CD8-positive, alpha-beta memory T cell (primary cell): ENCODE results near the gene PIM2. TPM values are rescaled to one million over a fixed set of nuclear protein-coding genes. Genes with fewer than 3 reads are reported as not detected.

Source experiments
- CTCF ChIA-PET: fragments of 350-600 bp; sonication (Branson Sonifier 250); formaldehyde crosslinking; loops from one replicate; lab custom pipeline; 2021; ENCODE audit warnings: antibody characterized with exemption; lab: Charles Lee
- POLR2A ChIA-PET: fragments of 350-600 bp; sonication (Branson Sonifier 250); formaldehyde crosslinking; loops from one replicate; lab custom pipeline; 2021; ENCODE audit warnings: antibody characterized with exemption; lab: Charles Lee
- DNase-seq, 5 donors: peaks; one replicate each; pipeline versions ENCODE4 v3.0.0 to v3.0.0-alpha.2; 2020 to 2022; ENCODE audit warnings: mixed read lengths in 1 of 5
- H3K27ac ChIP-seq: one replicate; pipeline ENCODE4 v1.7.0; 2013; ENCODE audit warnings: low read depth, mild to moderate bottlenecking, low read length, moderate library complexity
- H3K27me3 ChIP-seq: 2 replicates; pipeline ENCODE4 v1.7.0; 2013; ENCODE audit warnings: low read length, mild to moderate bottlenecking; ENCODE audit not compliant: insufficient read depth, poor library complexity, severe bottlenecking
- H3K36me3 ChIP-seq: 2 replicates; pipeline ENCODE4 v1.7.0; 2013; ENCODE audit warnings: mild to moderate bottlenecking, low read length, moderate library complexity; ENCODE audit not compliant: insufficient read depth
- H3K4me1 ChIP-seq: 2 replicates; pipeline ENCODE4 v1.7.0; 2013; ENCODE audit warnings: mild to moderate bottlenecking, low read length, moderate library complexity; ENCODE audit not compliant: insufficient read depth
- H3K4me3 ChIP-seq: 2 replicates; pipeline ENCODE4 v1.7.0; 2013; ENCODE audit warnings: mild to moderate bottlenecking, low read length
- H3K9me3 ChIP-seq: 2 replicates; pipeline ENCODE4 v1.7.0; 2013; ENCODE audit warnings: mild to moderate bottlenecking, low read length
- H3K27ac Mint-ChIP-seq, 8 donors: one replicate each; pipeline ENCODE4 v1.8.0; 2020 to 2021; ENCODE audit warnings: mixed read lengths in 8 of 8, mild to moderate bottlenecking in 6 of 8, inconsistent platforms in 3 of 8, moderate library complexity in 3 of 8
- H3K27me3 Mint-ChIP-seq, 2 donors: one replicate each; pipeline ENCODE4 v1.8.0; 2020 to 2021; ENCODE audit warnings: mixed read lengths in 2 of 2, mild to moderate bottlenecking in 1 of 2, moderate library complexity in 1 of 2
- H3K36me3 Mint-ChIP-seq, 3 donors: one replicate each; pipeline ENCODE4 v1.8.0; 2020 to 2021; ENCODE audit warnings: mixed read lengths in 3 of 3, inconsistent platforms in 1 of 3, mild to moderate bottlenecking in 1 of 3
- H3K4me1 Mint-ChIP-seq, 3 donors: one replicate each; pipeline ENCODE4 v1.8.0; 2020 to 2021; ENCODE audit warnings: mixed read lengths in 3 of 3, inconsistent platforms in 1 of 3, mild to moderate bottlenecking in 1 of 3
- H3K4me3 Mint-ChIP-seq, 7 donors: one replicate each; pipeline ENCODE4 v1.8.0; 2020 to 2021; ENCODE audit warnings: mixed read lengths in 7 of 7, mild to moderate bottlenecking in 6 of 7, moderate library complexity in 4 of 7, inconsistent platforms in 2 of 7
- H3K9me3 Mint-ChIP-seq, 5 donors: one replicate each; pipeline ENCODE4 v1.8.0; 2020 to 2022; ENCODE audit warnings: mixed read lengths in 5 of 5, mild to moderate bottlenecking in 3 of 5, moderate library complexity in 2 of 5, inconsistent platforms in 1 of 5
- polyA plus RNA-seq: library from polyadenylated mRNA; unstranded; fragments of 300-500 nt; fragmentation: Illumina TruSeq; gene quantifications from one replicate; pipeline ENCODE4 v1.2.3, GENCODE V29; 2021
- total RNA-seq, 2 experiments: library from RNA; stranded (reverse); gene quantifications; one replicate each; pipeline ENCODE4 v1.2.3, GENCODE V29; 2021

Gene PIM2
- total and polyA plus RNA-seq, 3 experiments from 2014 or later: 212 to 273 (median 269) TPM

DNA sequence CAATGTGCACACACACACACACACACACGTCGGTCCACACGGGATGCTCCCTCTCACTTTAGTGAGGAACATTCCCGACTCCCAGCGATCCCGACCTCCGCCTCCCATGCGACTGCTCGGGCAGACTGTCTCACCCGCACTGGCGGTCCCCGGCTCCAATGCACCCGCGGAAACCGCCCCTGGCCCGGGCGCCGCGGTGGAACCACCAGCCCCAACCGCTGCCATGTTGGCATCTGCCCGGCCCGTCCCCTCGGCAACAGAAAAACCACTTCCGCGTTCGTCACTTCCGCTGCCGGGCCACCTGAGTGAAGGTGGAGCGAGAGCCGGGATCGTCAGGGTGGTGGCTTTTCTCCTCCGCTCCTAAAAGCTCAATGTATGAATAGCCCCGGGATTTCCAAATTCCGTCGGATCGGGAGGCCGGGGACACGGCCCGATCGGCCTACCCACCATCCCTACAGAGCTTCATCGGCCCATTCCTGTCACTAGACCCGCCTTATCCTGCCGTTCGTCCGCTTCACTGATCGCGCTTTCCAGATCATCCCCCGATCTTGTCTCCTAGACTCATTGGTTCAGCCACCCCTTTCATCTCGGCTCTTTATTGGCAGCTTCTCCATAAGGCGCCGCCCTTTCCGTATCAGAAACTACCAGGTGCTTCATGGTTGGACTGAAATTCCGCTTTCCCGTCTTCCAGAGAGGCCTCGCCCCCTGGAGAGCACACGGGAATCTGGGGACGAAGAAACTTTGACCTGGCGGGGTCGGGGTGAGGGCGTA is 7.2 kb downstream of the PIM2 start, which contains the start of gene SLC35A2:
SLC35A2 (minus strand) TSS at position 235 of the 771 bp plus-strand sequence; CDS start at position 225, 10 bp downstream.
- no peaks in the 10 kb centered on the region for H3K9me3 ChIP-seq
- Mint-ChIP-seq H3K36me3 (peaks cover 6 to 61% (median 6%) of the 10 kb centered on the region in 3 donors), H3K27me3 (peaks cover 0 to 12% of the 10 kb centered on the region in 2 donors), H3K9me3 (no peaks in the 10 kb centered on the region), H3K4me3 (peak within 1 kb of the TSS; percentile 86 to 94 (median 88)), H3K4me1 (peaks cover 43 to 61% (median 58%) of the 10 kb centered on the region in 3 donors), H3K27ac (peak within 1 kb of the TSS; percentile 90 to 99 (median 95))
- H3K27me3 ChIP-seq: no peaks in the 10 kb centered on the region
- peak within 1 kb of the TSS; percentile 65 for H3K4me3 ChIP-seq
- DNase-seq: peak; percentile 78 to 93 (median 87)
- ChIA-PET POLR2A (interaction anchor here (0.8 to 2.7 kb wide), 4 partner anchors 9 to 91 kb away, joined by 3 to 15 read pairs (median 8); partner anchors contain the start of genes GRIPAP1, PQBP1 and TIMM17B), CTCF (interaction anchor here (1.0 to 3.1 kb wide), 5 partner anchors 11 to 35 kb away, joined by 3 to 10 read pairs (median 4); partner anchors contain the start of genes PQBP1 and TIMM17B)
- peaks cover 55% of the 10 kb centered on the region for H3K4me1 ChIP-seq
- peaks cover 26% of the 10 kb centered on the region for H3K36me3 ChIP-seq
- H3K27ac ChIP-seq: peak within 1 kb of the TSS; percentile 92

DNA sequence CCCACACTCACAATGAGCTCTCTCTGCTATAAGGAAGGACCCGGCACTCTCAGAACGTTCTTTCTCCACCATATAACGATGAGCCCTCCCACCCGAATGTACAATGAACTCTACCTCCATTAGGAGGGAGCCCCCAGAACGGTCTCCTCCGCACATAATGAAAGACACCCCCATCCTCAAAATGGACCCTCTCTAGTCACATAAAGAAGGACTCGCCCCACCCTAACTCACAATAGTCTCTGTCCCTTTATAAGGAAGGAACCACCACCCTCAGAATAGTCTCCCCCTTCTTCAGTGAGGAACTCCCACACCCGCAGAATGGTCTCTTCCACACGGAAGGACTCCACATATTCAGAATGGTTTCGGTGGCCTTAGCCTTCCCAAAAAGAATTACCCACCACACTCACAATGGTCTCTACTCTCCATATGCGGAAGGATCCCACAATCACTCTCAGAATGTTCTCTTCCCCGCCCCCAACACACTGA is 7.9 kb downstream of the PIM2 start:
- peak in 1 of 5 donors; percentile 25 for DNase-seq
- H3K27me3 Mint-ChIP-seq: peaks cover 0 to 14% of the 10 kb centered on the region in 2 donors
- H3K27ac ChIP-seq: peak overlapping the region; percentile 92
- peaks cover 6 to 59% (median 6%) of the 10 kb centered on the region in 3 donors for H3K36me3 Mint-ChIP-seq
- no peaks in the 10 kb centered on the region for H3K9me3 ChIP-seq
- H3K9me3 Mint-ChIP-seq: no peaks in the 10 kb centered on the region
- H3K4me3 Mint-ChIP-seq: peak overlapping the region; percentile 86 to 94 (median 88)
- peak overlapping the region; percentile 90 to 99 (median 95) for H3K27ac Mint-ChIP-seq
- peaks cover 51% of the 10 kb centered on the region for H3K4me1 ChIP-seq
- POLR2A ChIA-PET: interaction anchor here (0.8 to 2.7 kb wide), 3 partner anchors 14 to 91 kb away, joined by 3 to 15 read pairs (median 6); partner anchors contain the start of genes GRIPAP1, PQBP1 and TIMM17B
- CTCF ChIA-PET: interaction anchor here (1.1 to 3.1 kb wide), 4 partner anchors 10 to 35 kb away, joined by 3 to 10 read pairs (median 6); no protein-coding TSS in a partner anchor
- H3K4me3 ChIP-seq: peak overlapping the region; percentile 65
- H3K4me1 Mint-ChIP-seq: peaks cover 40 to 57% (median 54%) of the 10 kb centered on the region in 3 donors
- H3K36me3 ChIP-seq: peaks cover 23% of the 10 kb centered on the region
- no peaks in the 10 kb centered on the region for H3K27me3 ChIP-seq

DNA sequence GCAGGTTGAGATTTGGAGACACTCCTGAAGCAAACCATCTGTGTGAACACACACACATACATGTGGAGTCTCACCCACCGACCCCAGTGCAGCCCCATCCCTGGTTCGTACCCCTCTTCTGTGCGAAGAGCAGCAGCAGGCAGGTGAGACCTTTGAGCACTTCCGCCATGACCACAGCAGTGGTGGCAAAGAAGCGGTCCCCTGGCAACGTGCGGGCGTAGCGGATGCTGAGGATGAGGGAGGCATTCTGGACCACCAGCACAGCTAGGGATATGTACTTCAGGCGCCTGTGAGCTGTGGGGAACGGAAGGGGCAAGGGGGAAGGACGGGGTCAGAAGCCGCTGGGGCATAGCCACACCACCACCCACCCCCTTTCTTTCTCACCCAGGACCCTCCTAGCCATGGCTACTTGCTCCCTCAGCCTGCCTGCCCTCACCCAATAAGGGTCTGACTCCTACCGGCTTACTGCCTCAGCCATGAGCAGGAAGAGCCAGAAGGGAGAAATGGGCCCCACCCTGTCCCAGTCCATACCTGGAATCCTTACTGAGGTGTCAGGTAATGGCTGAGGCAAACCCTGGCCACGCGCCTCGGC is 9.0 kb downstream of the PIM2 start:
- peak overlapping the region in 2 of 7 donors; percentile 76 to 86 for H3K4me3 Mint-ChIP-seq
- H3K9me3 Mint-ChIP-seq: no peaks in the 10 kb centered on the region
- peaks cover 35 to 45% (median 42%) of the 10 kb centered on the region in 3 donors for H3K4me1 Mint-ChIP-seq

DNA sequence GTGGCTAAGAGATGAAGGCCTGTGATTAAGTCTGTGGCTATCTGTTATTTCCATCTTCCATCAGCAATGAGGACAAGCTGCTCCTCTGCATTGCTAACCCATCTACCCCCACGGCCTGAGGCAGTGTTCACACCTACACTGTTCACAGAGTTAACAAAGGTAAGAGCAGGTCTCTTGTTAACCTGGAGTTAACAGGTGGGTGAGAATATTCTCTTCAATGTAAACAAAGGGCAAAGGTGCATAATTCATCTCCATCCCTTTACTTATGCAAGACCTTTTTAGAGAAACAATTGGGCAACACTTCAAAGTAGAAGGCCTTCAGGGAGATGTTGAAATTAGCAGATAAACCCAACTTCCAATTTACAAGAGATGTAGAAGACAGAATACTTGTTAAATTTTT is 10.2 kb downstream of the PIM2 start:
- no peaks in the 10 kb centered on the region for H3K36me3 ChIP-seq
- no peak overlapping the region for H3K4me3 ChIP-seq
- H3K27ac Mint-ChIP-seq: peak overlapping the region in 2 of 8 donors; percentile 11 to 33
- peak overlapping the region in 1 of 7 donors; percentile 37 for H3K4me3 Mint-ChIP-seq
- no peaks in the 10 kb centered on the region for H3K27me3 ChIP-seq
- H3K9me3 ChIP-seq: no peaks in the 10 kb centered on the region
- no peak for DNase-seq
- ChIA-PET CTCF (no interaction called here), POLR2A (no interaction called here)
- no peak overlapping the region for H3K27ac ChIP-seq
- peaks cover 0 to 14% of the 10 kb centered on the region in 2 donors for H3K27me3 Mint-ChIP-seq
- H3K36me3 Mint-ChIP-seq: peaks cover 0 to 55% (median 3%) of the 10 kb centered on the region in 3 donors
- peaks cover 25 to 33% (median 30%) of the 10 kb centered on the region in 3 donors for H3K4me1 Mint-ChIP-seq
- no peaks in the 10 kb centered on the region for H3K9me3 Mint-ChIP-seq
- peaks cover 27% of the 10 kb centered on the region for H3K4me1 ChIP-seq

More for the DNA sequence above, 9.0 kb downstream of the PIM2 start:
- H3K27me3 ChIP-seq: no peaks in the 10 kb centered on the region
- peaks cover 39% of the 10 kb centered on the region for H3K4me1 ChIP-seq
- Mint-ChIP-seq H3K36me3 (peaks cover 5 to 58% (median 6%) of the 10 kb centered on the region in 3 donors), H3K27ac (peak overlapping the region in 5 of 8 donors; percentile 57 to 98 (median 93)), H3K27me3 (peaks cover 0 to 14% of the 10 kb centered on the region in 2 donors)
- H3K27ac ChIP-seq: no peak overlapping the region
- ChIA-PET POLR2A (no interaction called here), CTCF (no interaction called here)
- no peak for DNase-seq
- peaks cover 11% of the 10 kb centered on the region for H3K36me3 ChIP-seq
- no peaks in the 10 kb centered on the region for H3K9me3 ChIP-seq
- no peak overlapping the region for H3K4me3 ChIP-seq

DNA sequence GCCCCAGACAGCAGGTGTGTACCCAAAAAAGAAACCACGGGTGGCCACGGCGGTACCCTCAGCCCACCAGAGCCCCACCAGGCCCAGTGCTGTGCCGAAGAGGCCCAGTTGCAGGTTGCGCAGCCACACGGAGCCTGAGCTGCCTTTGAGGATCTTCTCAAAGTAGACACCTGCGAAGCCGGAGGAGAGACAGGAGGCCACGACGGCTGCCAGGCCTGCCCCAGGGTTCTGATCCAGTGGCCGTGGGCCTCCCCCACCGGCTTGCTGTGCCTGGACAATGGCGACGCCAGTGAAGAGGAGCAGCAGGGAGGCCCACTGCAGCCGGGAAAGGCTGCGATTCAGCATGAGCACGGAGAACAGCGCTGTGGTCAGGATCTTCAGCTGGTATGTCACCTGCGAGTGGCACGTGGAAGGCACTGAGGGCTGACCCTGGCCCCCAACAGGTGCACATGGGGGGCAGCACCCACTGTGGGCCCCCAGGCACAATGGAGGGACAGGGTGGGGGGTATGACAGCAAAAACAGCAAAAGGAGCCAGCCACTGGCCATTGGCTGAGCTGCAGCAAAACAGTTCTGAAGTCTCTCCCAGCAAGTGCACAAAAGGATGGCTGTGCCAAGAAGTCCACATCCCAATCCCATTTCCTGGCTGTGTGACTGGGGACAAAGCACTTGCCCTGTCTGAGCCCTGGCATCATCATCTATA is 13.6 kb downstream of the PIM2 start:
- Histone ChIP-seq H3K36me3 (peaks cover 3% of the 10 kb centered on the region), H3K4me1 (peaks cover 1% of the 10 kb centered on the region), H3K27ac (no peak overlapping the region), H3K4me3 (no peak overlapping the region), H3K27me3 (no peaks in the 10 kb centered on the region), H3K9me3 (no peaks in the 10 kb centered on the region)
- Mint-ChIP-seq H3K4me3 (no peak overlapping the region), H3K27ac (no peak overlapping the region), H3K9me3 (no peaks in the 10 kb centered on the region), H3K27me3 (peaks cover 0 to 6% of the 10 kb centered on the region in 2 donors), H3K36me3 (peaks cover 0 to 62% (median 3%) of the 10 kb centered on the region in 3 donors), H3K4me1 (peaks cover 0 to 2% (median 2%) of the 10 kb centered on the region in 3 donors)
- DNase-seq: no peak
- CTCF ChIA-PET: no interaction called here
- POLR2A ChIA-PET: no interaction called here

DNA sequence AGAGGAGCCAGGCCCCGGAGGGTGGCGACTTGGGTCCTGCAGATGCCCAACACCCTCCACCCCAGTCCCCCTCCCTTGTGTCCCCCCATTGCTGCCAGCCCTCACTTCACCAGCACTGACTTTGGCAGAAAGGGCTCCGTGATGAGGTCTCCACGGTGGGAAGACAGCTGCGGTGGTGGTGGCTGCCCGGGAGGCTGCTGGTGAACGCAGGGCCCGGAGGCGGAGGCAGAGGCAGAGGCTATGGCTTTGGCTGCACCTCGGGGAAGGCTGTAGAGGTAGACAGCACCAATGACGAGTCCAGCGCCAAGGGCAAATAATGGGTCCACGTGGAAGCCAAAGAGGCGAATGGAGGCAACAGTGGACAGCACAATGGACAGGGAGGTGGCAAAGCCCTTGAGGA is 14.2 kb downstream of the PIM2 start:
- Histone ChIP-seq H3K36me3 (peaks cover 3% of the 10 kb centered on the region), H3K4me1 (peaks cover 2% of the 10 kb centered on the region), H3K27me3 (no peaks in the 10 kb centered on the region), H3K27ac (no peak overlapping the region), H3K4me3 (no peak overlapping the region), H3K9me3 (no peaks in the 10 kb centered on the region)
- Mint-ChIP-seq H3K9me3 (no peaks in the 10 kb centered on the region), H3K27me3 (peaks cover 0 to 6% of the 10 kb centered on the region in 2 donors), H3K4me1 (peaks cover 0 to 2% (median 2%) of the 10 kb centered on the region in 3 donors), H3K4me3 (no peak overlapping the region), H3K27ac (no peak overlapping the region), H3K36me3 (peaks cover 0 to 64% (median 3%) of the 10 kb centered on the region in 3 donors)
- no peak for DNase-seq
- ChIA-PET CTCF (no interaction called here), POLR2A (no interaction called here)

DNA sequence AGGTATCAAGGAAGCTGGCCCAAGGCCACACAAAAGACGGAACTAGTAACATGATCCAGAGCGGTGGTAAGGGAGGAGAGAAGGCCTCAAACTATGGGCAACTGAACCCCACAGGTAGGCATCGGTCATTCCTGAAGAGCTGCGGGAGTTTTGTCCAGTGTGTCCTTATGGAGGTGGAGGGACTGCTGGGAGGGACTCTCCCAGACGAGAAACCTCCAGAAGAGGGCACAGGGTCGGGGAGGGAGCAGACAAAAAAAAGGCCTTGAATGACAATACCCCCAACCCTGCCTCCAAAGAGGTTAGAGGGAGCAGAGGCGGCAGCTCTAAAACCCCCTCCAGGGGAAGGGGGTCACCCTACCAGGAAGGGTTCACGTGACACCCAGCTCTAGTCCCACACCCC is 14.6 kb downstream of the PIM2 start:
- ChIA-PET CTCF (no interaction called here), POLR2A (no interaction called here)
- H3K36me3 ChIP-seq: peaks cover 3% of the 10 kb centered on the region
- H3K27ac ChIP-seq: no peak overlapping the region
- H3K27me3 ChIP-seq: no peaks in the 10 kb centered on the region
- Mint-ChIP-seq H3K9me3 (no peaks in the 10 kb centered on the region), H3K4me1 (peaks cover 0 to 6% (median 2%) of the 10 kb centered on the region in 3 donors), H3K4me3 (peak overlapping the region in 1 of 7 donors; percentile 74), H3K27ac (peak overlapping the region in 2 of 8 donors; percentile 26 to 67), H3K27me3 (peaks cover 0 to 6% of the 10 kb centered on the region in 2 donors), H3K36me3 (peaks cover 0 to 63% (median 3%) of the 10 kb centered on the region in 3 donors)
- H3K4me3 ChIP-seq: no peak overlapping the region
- H3K4me1 ChIP-seq: peaks cover 7% of the 10 kb centered on the region
- H3K9me3 ChIP-seq: no peaks in the 10 kb centered on the region
- no peak for DNase-seq
